GM12801 (cell line): ENCODE data around the gene SPAG4.

Experiments used
- TF ChIP-seq, protein P1 (sequence below): IDR thresholded peaks from one replicate; pipeline ENCODE4 v1.5.1; 2011; ENCODE audit warnings: control low read depth; ENCODE audit not compliant: insufficient read length; ENCODE audit errors: extremely low read depth

SPAG4 gene

DNA sequence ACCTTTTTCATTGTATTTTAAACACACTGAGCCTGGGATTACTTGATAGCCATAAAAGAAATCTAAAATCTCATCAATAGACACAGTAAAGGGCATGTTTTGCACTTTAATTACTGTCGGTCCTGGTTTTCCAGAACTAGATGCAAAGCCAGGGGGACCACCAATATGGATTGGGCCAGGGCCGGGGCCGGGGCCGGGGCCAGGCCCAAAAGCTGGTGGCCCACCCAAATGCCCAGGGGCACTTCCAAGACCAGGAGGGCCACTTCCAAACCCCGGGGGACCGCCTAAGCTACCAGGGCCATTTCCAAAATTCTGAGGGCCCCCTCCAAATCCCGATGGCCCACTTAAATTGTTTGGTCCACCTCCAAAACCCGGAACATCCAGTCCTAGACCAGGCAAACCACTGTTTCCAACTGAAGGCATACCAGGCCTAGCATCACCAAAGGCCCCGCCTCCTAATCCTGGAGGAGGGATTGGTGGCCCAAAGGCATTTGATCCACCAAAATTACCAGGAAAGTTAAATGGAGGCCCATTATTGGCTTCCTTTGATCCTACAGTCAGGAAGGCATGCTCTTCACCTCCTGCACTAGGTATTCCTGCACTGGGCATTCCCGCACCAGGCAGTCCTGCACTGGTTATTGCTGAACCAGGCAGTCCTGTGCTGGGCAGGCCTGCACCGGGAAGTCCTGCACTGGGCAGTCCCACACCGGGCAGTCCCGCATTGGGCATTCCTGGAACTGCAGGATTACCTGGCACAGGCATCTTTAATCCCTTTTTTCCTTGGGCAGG is 37.2 kb downstream of the SPAG4 start:
- TF ChIP-seq, protein P1, sequence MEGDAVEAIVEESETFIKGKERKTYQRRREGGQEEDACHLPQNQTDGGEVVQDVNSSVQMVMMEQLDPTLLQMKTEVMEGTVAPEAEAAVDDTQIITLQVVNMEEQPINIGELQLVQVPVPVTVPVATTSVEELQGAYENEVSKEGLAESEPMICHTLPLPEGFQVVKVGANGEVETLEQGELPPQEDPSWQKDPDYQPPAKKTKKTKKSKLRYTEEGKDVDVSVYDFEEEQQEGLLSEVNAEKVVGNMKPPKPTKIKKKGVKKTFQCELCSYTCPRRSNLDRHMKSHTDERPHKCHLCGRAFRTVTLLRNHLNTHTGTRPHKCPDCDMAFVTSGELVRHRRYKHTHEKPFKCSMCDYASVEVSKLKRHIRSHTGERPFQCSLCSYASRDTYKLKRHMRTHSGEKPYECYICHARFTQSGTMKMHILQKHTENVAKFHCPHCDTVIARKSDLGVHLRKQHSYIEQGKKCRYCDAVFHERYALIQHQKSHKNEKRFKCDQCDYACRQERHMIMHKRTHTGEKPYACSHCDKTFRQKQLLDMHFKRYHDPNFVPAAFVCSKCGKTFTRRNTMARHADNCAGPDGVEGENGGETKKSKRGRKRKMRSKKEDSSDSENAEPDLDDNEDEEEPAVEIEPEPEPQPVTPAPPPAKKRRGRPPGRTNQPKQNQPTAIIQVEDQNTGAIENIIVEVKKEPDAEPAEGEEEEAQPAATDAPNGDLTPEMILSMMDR, result no peak

DNA sequence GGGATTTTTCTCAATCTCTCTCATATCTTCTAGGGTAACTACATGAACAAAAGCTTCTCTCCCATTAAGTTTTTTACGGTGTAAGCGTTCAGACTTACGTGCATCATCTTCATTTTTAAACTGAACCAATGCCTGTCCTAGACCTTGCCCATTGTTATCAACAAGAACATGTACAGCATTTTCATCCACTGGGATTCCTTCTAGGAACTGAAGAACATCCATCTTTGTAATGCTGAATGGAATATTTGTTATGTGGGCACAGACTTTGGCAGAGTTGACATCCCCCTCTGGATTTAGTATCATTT is 37.8 kb downstream of the SPAG4 start:
- TF ChIP-seq, protein P1, result no peak

DNA sequence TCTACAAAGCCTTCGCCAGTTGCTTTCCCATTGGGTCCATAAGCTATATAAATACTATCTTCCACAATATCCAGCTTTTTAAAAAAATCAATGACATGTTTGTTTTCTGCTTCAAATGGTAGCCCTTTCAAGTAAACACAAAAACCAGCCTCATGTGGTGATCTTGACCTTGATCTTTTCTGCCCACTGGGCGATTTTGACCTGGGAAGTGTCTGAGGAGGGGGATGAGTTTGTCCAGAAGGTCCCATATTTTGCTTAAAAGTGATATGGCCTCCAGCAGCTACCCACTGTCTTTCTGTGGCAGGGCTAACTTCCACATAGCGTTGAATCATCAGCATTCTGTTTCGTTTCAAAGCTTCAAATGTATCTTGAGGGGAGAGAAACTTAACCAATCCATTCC is 38.3 kb downstream of the SPAG4 start:
- TF ChIP-seq, protein P1, result no peak

DNA sequence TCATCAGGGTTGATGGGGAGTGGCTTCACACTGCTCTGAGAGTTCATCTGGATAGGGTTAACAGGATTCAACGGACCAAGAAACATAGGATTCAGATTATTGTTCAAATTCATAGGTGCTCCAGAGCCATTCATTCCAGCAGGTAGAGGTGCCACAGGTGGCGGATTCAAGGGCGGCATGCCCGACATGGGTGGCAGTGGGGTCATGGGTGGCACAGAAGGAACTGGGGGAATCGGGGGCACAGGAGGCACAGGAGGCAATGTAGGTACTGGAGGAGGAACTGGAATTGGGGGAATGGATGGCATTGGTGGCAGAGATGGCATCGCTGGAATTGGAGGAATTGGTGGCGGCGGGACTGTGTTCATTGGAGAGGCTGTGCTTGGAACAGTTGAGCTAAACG is 38.8 kb downstream of the SPAG4 start:
- TF ChIP-seq, protein P1, result no peak

DNA sequence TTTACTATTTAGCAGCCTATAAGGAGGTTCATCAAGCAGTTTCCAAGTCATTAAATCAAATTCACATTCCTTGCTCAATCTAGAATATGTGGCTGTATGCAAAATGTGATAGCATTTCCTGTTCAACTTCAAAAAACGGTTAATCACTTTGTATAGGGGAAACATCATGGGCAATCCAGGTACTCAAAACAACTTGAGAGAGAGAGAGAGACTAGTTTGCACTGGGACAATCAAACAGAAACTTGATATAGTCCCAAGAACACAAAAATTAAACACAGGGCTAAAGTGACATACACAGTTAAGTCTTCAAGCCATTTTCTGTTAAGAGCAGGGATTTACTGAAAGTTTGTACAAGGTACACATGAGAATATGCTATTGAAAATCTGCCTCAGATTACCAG is 41.6 kb downstream of the SPAG4 start:
- TF ChIP-seq, protein P1, result no peak

DNA sequence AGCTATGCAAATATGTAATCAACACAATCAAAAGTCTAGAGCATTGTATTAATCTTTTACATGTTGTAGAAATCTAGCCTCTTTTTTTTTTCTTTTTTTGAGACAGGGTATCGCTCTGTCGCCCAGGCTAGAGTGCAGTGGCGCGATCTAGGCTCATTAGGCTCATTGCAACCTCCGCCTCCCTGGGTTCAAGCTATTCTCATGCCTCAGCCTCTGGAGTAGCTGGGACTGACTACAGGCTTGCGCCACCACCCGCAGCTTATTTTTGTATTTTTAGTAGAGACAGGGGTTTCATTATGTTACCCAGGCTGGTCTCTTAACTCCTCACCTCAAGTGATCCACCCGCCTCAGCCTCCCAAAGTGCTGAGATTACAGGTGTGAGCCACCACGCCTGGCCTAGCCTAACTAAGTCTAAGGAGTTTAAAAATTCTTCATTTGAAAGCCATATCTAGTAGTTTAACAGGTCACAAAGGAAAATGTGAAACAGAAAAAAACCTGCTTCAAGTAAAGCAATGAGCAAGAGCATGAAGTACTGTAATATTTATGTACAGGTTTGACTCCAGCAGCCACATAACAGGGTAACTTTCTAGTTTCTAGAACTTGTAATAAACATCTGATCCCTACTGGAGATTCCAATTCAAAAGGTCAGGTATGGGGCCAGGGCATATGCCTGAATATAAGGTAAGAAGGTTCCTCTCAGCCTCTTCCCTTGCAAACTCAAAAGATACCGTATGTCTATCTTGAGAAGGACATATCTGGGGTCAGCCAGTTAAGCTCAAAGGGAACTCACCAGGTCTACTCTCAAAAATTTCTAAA is 44.7 kb downstream of the SPAG4 start:
- TF ChIP-seq, protein P1, result no peak

DNA sequence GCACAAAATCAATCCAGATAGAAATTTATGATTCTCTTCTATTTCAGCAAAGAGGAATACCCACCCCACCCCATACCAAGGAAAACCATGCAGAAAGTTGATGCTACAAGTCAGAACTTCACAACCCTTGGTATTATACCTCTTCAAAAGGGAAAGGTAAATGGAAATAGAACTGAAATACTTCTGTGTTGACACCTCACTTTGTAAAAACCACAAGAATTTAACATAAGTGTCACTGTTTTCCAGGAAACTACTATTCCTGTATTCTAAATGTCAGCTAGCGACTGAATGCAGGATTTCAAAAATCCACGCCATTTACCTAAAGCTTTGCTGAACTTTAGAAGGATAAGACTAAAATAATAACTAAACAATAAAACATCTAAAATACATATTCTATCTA is 45.4 kb downstream of the SPAG4 start:
- TF ChIP-seq, protein P1, result no peak
